Lower leg skin (tissue), 4 donors: Measurements from ENCODE around the gene BABAM2. TPM values are rescaled to one million over a fixed set of nuclear protein-coding genes. Genes with fewer than 3 reads are reported as not detected.

Source experiments
- DNase-seq, 2 donors: peaks; one replicate each; pipeline ENCODE4 v3.0.0-alpha.2; 2019; ENCODE audit warnings: low spot score in 2 of 2
- H3K4me3 ChIP-seq: fragments of 200-600 bp; sonication (generic); 2 replicates; pipeline ENCODE4 v1.5.1; 2017; ENCODE audit warnings: mild to moderate bottlenecking, low read depth; ENCODE audit not compliant: poor library complexity, severe bottlenecking
- CTCF ChIP-seq, 3 donors: fragments of 450-650 bp; IDR thresholded peaks; one replicate each; pipeline ENCODE4 v1.5.1; 2016; ENCODE audit warnings: antibody characterized with exemption in 3 of 3, mild to moderate bottlenecking in 3 of 3, moderate library complexity in 2 of 3
- POLR2A ChIP-seq, 2 donors: fragments of 450-650 bp; IDR thresholded peaks; one replicate each; pipeline ENCODE4 v1.6.1; 2016 to 2017; ENCODE audit warnings: antibody characterized with exemption in 2 of 2, mild to moderate bottlenecking in 1 of 2, moderate library complexity in 1 of 2
- WGBS, 2 donors: methylation state at CpG; one replicate each; pipeline ENCODE4 v1.1.5; 2018; 5-methylcytosine and 5-hydroxymethylcytosine counted together
- intact Hi-C: fragments of 100-400 bp; cut with DNase I; formaldehyde crosslinking; loops from one replicate; pipeline ENCODE4 v1.15.0; 2023; ENCODE audit warnings: low total_unique reads
- total RNA-seq, 4 donors: library from RNA; depleted of rRNA; stranded (reverse); fragments of >200 nt; gene quantifications; one replicate each; pipeline ENCODE4 v1.1.0, GENCODE V29; 2016

BABAM2 gene
- total RNA-seq, 4 donors from 2014 or later, result 18.4 to 28.5 (median 23.9) TPM

GRCh38 chr2:28068088-28068487 lies 177.6 kb downstream of the BABAM2 start:
- 44 to 50% methylated on average over 2 of the region's 2 CpGs for WGBS, 2 donors
- intact Hi-C loops, result no loop called here
- DNase-seq, result no peak
- TF ChIP-seq POLR2A (IDR thresholded peaks at IDR 0.05), result no peak
- no peak overlapping the region for H3K4me3 ChIP-seq

- TF ChIP-seq POLR2A (IDR thresholded peaks at IDR 0.05), result no peak
- TF ChIP-seq CTCF (IDR thresholded peaks at IDR 0.05), result no peak
- intact Hi-C loops, result no loop called here
- 85 to 89% methylated on average over 5 of the region's 5 CpGs for WGBS, 2 donors
- H3K4me3 ChIP-seq, result no peak overlapping the region
- no peak for DNase-seq
Measured at GRCh38 chr2:28068527-28068926, 178.0 kb downstream of the BABAM2 start.

- DNase-seq, result no peak
- 36 to 41% methylated on average over 5 of the region's 5 CpGs for WGBS, 2 donors
- TF ChIP-seq POLR2A (IDR thresholded peaks at IDR 0.05) (no peak), CTCF (IDR thresholded peaks at IDR 0.05) (no peak)
- intact Hi-C loops, result no loop called here
- H3K4me3 ChIP-seq, result no peak overlapping the region
Measured at GRCh38 chr2:28071221-28071620, 180.7 kb downstream of the BABAM2 start.

GRCh38 chr2:28074137-28074536 lies 183.6 kb downstream of the BABAM2 start:
- WGBS, 2 donors, result 91 to 96% methylated on average over 1 of the region's 1 CpG
- TF ChIP-seq POLR2A (IDR thresholded peaks at IDR 0.05) (no peak), CTCF (IDR thresholded peaks at IDR 0.05) (no peak)

GRCh38 chr2:28080911-28081310 lies 190.4 kb downstream of the BABAM2 start:
- intact Hi-C loops, result no loop called here
- 51 to 70% methylated on average over 5 of the region's 5 CpGs for WGBS, 2 donors
- no peak for DNase-seq
- TF ChIP-seq CTCF (IDR thresholded peaks at IDR 0.05) (no peak), POLR2A (IDR thresholded peaks at IDR 0.05) (no peak)
- no peak overlapping the region for H3K4me3 ChIP-seq

More at GRCh38 chr2:28074137-28074536, 183.6 kb downstream of the BABAM2 start:
- DNase-seq, result no peak
- intact Hi-C loops, result no loop called here
- no peak overlapping the region for H3K4me3 ChIP-seq

- TF ChIP-seq CTCF (IDR thresholded peaks at IDR 0.05) (no peak), POLR2A (IDR thresholded peaks at IDR 0.05) (no peak)
- WGBS, 2 donors, result 85 to 89% methylated on average over 2 of the region's 2 CpGs
- intact Hi-C loops, result no loop called here
Measured at GRCh38 chr2:28082131-28082530, 191.6 kb downstream of the BABAM2 start.

More at GRCh38 chr2:28082131-28082530, 191.6 kb downstream of the BABAM2 start:
- no peak for DNase-seq
- no peak overlapping the region for H3K4me3 ChIP-seq
